K562 (cell line): ENCODE results near the gene PHF20. TPM values are rescaled to one million over a fixed set of nuclear protein-coding genes. Genes with fewer than 3 reads are reported as not detected.

Experiments used
- ARID1B ChIP-seq: fragments of 450-650 bp; IDR thresholded peaks from 2 replicates; pipeline ENCODE4 v1.6.1; 2016; ENCODE audit warnings: antibody characterized with exemption, mild to moderate bottlenecking, inconsistent platforms
- CHAMP1 ChIP-seq: fragments of 450-650 bp; IDR thresholded peaks from 2 replicates; pipeline ENCODE4 v1.6.1; 2016; ENCODE audit warnings: mild to moderate bottlenecking
- GABPB2 ChIP-seq: fragments of 250-450 bp; sonication (Bioruptor Pico); conservative IDR thresholded peaks from 2 replicates; pipeline ENCODE4 v1.5.1; 2021; ENCODE audit warnings: mild to moderate bottlenecking
- MYNN ChIP-seq, 2 experiments: sonication (generic); formaldehyde crosslinking in 1 of 2; IDR thresholded peaks; 2 replicates each; pipeline versions ENCODE4 v1.5.0 to v1.6.1; 2016 to 2020; ENCODE audit warnings: antibody characterized with exemption in 1 of 2, missing genetic modification reagents in 1 of 2
- PHF20 ChIP-seq: fragments of 450-650 bp; IDR thresholded peaks from 2 replicates; pipeline ENCODE4 v1.6.1; 2018; ENCODE audit not compliant: partially characterized antibody
- RBM25 ChIP-seq: fragments of 200-400 bp; formaldehyde crosslinking; IDR thresholded peaks from 2 replicates; pipeline ENCODE4 v1.6.1; 2018; ENCODE audit warnings: low read length, low read depth, moderate library complexity; ENCODE audit not compliant: severe bottlenecking
- RBM34 ChIP-seq: fragments of 200-400 bp; formaldehyde crosslinking; IDR thresholded peaks from 2 replicates; pipeline ENCODE4 v1.6.1; 2018; ENCODE audit warnings: low read length, borderline replicate concordance; ENCODE audit not compliant: insufficient read depth
- SUPT5H ChIP-seq: fragments of 450-650 bp; IDR thresholded peaks from 2 replicates; pipeline ENCODE4 v1.6.1; 2016
- TCF3 ChIP-seq: sonication (generic); formaldehyde crosslinking; IDR thresholded peaks from 2 replicates; pipeline ENCODE4 v1.4.0; 2020; ENCODE audit warnings: mild to moderate bottlenecking, missing genetic modification reagents
- polyA plus RNA-seq, 8 experiments: library from polyadenylated mRNA; depleted of rRNA in 4 of 8; stranded (reverse) in 5 of 8; unstranded in 3 of 8; fragments of >200 nt; fragmentation: Nextera tagmentation in 2 of 8; fragmentation: Illumina TruSeq in 1 of 8; extraction: Ambion mirVana in 2 of 8; extraction: Trizol in 1 of 8; gene quantifications; 2 replicates each; pipeline versions ENCODE4 v1.2.1 to v1.2.3, GENCODE V29; 2011 to 2014; ENCODE audit warnings: inconsistent platforms in 1 of 8, missing spikeins in 1 of 8
- total RNA-seq, 7 experiments: library from RNA; depleted of rRNA in 6 of 7; stranded (reverse); fragments of >200 nt in 6 of 7; fragmentation: Illumina TruSeq in 2 of 7; extraction: Trizol in 2 of 7; gene quantifications; 2 replicates each; pipeline versions ENCODE4 v1.2.1 to v1.2.3, GENCODE V29; 2011 to 2021; ENCODE audit warnings: low replicate concordance in 1 of 7
- TF ChIP-seq, protein P1 (sequence below): fragments of 450-650 bp; IDR thresholded peaks from 2 replicates; pipeline ENCODE4 v1.6.1; 2016; ENCODE audit warnings: mild to moderate bottlenecking, moderate library complexity

The PHF20 gene
- total and polyA plus RNA-seq, 9 of the 15 experiments (the other 6 are each of a cell fraction or from before 2014, with no cell fraction given) = 49.9 to 196 (median 70.7) TPM

- TF ChIP-seq, protein P1, sequence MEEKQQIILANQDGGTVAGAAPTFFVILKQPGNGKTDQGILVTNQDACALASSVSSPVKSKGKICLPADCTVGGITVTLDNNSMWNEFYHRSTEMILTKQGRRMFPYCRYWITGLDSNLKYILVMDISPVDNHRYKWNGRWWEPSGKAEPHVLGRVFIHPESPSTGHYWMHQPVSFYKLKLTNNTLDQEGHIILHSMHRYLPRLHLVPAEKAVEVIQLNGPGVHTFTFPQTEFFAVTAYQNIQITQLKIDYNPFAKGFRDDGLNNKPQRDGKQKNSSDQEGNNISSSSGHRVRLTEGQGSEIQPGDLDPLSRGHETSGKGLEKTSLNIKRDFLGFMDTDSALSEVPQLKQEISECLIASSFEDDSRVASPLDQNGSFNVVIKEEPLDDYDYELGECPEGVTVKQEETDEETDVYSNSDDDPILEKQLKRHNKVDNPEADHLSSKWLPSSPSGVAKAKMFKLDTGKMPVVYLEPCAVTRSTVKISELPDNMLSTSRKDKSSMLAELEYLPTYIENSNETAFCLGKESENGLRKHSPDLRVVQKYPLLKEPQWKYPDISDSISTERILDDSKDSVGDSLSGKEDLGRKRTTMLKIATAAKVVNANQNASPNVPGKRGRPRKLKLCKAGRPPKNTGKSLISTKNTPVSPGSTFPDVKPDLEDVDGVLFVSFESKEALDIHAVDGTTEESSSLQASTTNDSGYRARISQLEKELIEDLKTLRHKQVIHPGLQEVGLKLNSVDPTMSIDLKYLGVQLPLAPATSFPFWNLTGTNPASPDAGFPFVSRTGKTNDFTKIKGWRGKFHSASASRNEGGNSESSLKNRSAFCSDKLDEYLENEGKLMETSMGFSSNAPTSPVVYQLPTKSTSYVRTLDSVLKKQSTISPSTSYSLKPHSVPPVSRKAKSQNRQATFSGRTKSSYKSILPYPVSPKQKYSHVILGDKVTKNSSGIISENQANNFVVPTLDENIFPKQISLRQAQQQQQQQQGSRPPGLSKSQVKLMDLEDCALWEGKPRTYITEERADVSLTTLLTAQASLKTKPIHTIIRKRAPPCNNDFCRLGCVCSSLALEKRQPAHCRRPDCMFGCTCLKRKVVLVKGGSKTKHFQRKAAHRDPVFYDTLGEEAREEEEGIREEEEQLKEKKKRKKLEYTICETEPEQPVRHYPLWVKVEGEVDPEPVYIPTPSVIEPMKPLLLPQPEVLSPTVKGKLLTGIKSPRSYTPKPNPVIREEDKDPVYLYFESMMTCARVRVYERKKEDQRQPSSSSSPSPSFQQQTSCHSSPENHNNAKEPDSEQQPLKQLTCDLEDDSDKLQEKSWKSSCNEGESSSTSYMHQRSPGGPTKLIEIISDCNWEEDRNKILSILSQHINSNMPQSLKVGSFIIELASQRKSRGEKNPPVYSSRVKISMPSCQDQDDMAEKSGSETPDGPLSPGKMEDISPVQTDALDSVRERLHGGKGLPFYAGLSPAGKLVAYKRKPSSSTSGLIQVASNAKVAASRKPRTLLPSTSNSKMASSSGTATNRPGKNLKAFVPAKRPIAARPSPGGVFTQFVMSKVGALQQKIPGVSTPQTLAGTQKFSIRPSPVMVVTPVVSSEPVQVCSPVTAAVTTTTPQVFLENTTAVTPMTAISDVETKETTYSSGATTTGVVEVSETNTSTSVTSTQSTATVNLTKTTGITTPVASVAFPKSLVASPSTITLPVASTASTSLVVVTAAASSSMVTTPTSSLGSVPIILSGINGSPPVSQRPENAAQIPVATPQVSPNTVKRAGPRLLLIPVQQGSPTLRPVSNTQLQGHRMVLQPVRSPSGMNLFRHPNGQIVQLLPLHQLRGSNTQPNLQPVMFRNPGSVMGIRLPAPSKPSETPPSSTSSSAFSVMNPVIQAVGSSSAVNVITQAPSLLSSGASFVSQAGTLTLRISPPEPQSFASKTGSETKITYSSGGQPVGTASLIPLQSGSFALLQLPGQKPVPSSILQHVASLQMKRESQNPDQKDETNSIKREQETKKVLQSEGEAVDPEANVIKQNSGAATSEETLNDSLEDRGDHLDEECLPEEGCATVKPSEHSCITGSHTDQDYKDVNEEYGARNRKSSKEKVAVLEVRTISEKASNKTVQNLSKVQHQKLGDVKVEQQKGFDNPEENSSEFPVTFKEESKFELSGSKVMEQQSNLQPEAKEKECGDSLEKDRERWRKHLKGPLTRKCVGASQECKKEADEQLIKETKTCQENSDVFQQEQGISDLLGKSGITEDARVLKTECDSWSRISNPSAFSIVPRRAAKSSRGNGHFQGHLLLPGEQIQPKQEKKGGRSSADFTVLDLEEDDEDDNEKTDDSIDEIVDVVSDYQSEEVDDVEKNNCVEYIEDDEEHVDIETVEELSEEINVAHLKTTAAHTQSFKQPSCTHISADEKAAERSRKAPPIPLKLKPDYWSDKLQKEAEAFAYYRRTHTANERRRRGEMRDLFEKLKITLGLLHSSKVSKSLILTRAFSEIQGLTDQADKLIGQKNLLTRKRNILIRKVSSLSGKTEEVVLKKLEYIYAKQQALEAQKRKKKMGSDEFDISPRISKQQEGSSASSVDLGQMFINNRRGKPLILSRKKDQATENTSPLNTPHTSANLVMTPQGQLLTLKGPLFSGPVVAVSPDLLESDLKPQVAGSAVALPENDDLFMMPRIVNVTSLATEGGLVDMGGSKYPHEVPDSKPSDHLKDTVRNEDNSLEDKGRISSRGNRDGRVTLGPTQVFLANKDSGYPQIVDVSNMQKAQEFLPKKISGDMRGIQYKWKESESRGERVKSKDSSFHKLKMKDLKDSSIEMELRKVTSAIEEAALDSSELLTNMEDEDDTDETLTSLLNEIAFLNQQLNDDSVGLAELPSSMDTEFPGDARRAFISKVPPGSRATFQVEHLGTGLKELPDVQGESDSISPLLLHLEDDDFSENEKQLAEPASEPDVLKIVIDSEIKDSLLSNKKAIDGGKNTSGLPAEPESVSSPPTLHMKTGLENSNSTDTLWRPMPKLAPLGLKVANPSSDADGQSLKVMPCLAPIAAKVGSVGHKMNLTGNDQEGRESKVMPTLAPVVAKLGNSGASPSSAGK = peak; percentile 100
- TF ChIP-seq TCF3 (peak; percentile 33; the same call in 1 of the 2 replicates), GABPB2 (no peak), MYNN (IDR thresholded peaks at IDR 0.05) (no peak), MYNN (CRISPR knock-in tag; IDR thresholded peaks at IDR 0.05) (no peak), PHF20 (peak; percentile 15), CHAMP1 (no peak), ARID1B (peak; percentile 43; the same call in 1 of the 2 replicates), SUPT5H (no peak), RBM25 (peak; percentile 100), RBM34 (no peak)
Measured at GRCh38 chr20:35771689-35772562, at the start of gene PHF20 (continued).
